HUDEP-2 (cell line): Measurements from ENCODE around the gene CHADL.
"Not testable (repeated sequence)": the region's sequence is repeated elsewhere in the genome, so short reads cannot be mapped to it uniquely, and the experiment has no call there.

Source experiments
- DNase-seq, 76 experiments: peaks; one replicate each; lab custom pipeline; 2025; ENCODE audit not compliant: unreplicated experiment in 76 of 76; lab: John Stamatoyannopoulos, UW

CHADL gene, protein sequence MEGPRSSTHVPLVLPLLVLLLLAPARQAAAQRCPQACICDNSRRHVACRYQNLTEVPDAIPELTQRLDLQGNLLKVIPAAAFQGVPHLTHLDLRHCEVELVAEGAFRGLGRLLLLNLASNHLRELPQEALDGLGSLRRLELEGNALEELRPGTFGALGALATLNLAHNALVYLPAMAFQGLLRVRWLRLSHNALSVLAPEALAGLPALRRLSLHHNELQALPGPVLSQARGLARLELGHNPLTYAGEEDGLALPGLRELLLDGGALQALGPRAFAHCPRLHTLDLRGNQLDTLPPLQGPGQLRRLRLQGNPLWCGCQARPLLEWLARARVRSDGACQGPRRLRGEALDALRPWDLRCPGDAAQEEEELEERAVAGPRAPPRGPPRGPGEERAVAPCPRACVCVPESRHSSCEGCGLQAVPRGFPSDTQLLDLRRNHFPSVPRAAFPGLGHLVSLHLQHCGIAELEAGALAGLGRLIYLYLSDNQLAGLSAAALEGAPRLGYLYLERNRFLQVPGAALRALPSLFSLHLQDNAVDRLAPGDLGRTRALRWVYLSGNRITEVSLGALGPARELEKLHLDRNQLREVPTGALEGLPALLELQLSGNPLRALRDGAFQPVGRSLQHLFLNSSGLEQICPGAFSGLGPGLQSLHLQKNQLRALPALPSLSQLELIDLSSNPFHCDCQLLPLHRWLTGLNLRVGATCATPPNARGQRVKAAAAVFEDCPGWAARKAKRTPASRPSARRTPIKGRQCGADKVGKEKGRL

DNA sequence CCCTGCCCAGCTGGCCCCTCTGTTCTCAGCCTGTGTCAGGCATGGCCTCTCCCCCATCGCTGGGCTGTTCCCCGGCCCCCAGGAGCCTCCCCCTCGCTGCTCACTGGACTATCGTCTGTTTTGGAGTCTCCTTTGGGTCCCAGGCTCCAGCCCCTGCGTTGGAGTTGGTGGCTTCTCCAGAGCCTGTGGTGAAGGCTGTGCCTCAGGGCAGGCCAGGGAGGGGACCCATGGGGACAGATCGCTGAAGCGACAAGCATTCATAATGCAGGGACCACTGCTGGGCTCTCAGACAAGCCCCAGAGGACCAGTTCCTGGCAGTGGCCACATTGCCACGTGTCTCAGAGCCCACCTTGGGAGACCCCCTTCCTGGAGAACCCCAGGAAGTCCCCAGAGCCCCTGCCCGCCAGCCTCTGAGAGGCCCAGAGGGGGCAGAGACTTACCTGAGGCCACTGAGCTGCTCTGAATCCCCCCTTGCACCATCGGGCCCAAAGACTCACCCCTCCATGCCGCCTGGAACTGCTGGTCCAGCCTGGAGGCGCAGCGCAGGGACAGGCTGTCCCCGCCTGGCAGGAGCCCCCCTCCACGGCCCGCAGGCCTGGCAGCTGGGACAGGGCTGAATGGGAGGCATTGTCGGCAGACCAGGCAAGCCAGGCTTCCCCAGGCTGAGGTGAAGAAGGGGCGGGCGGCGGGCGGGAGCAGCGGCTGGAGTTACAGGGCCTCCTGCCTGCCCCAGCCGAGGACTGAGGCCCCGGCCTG, at the start of gene CHADL:
Gene CHADL, minus strand, starts transcription at position 555 of the 756 bp plus-strand sequence. Its CDS starts 50 bp downstream, at position 505.
- DNase-seq = no peak

DNA sequence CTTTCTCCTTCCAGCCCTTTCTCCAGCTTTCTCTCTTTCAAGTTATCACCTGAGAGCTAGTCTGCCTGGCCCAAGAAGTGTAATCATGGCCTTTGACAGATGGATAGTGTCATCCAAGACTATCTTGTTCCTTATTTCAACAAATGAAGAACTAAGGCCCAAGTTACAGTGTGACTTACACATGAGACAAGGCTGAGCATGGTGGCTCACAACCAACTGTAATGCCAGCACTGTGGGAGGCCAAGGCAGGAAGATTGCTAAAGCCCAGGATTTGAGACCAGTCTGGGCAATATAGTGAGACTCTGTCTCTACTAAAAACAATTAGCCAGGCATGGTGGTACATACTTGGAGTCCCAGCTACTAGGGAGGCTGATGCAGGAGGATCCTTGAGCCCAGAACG, 48.9 kb upstream of the CHADL start:
- no peak for DNase-seq

DNA sequence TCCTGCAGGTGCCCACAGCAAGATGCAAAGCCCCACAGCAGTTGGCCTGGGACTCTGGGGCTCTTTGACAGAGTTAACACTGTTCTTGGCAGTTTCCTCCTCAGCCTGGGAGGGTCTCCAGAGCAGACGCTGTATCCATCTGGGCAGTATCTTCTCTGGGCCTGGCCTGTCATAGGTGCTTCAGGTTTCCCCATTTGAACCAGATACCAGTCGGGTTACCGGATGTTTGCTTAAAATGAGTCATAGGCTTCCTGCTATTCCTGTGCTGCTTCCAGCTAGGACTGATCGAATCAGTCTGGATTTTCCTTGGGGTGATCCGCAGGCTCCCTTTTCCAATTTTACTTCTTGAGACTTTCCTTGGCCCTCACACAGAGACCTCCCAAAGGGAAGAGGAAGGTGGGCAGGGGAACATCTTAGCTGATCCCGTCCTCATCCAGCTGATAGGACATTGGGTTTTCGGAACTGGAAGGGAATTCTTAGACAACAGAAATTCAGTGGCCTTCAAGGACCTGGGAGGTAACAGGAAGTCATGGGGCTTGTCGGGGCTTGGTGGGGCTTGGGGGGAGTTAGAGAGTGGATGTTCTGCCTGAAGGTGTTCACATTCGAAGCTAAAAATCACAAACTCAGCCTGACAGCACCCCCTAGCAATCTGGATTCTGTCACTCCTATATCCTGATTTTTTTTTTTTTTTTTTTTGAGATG, 47.7 kb upstream of the CHADL start:
- DNase-seq = no peak

DNA sequence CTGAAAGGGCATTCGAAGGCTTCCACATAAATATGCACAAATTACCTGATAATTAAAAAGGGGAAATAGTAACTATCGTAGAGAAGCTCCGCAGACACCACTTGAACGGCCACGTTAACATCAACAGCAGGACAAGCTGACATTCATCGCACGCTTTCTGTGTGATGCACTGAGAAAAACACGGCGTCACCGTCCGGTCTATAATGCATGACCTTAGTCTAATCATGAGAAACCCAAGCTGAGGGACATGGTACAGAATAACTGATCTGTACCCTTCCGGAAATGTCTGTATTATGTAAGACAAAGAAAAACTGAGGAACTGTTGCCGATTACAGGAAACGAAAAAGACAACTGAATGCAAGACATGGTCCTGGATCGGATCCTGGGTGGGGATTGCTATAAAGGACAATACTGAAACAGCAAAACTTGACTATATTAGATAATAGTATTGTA, 45.9 kb upstream of the CHADL start:
- peak in 19 of 76 experiments; percentile 13 to 70 (median 44) for DNase-seq

DNA sequence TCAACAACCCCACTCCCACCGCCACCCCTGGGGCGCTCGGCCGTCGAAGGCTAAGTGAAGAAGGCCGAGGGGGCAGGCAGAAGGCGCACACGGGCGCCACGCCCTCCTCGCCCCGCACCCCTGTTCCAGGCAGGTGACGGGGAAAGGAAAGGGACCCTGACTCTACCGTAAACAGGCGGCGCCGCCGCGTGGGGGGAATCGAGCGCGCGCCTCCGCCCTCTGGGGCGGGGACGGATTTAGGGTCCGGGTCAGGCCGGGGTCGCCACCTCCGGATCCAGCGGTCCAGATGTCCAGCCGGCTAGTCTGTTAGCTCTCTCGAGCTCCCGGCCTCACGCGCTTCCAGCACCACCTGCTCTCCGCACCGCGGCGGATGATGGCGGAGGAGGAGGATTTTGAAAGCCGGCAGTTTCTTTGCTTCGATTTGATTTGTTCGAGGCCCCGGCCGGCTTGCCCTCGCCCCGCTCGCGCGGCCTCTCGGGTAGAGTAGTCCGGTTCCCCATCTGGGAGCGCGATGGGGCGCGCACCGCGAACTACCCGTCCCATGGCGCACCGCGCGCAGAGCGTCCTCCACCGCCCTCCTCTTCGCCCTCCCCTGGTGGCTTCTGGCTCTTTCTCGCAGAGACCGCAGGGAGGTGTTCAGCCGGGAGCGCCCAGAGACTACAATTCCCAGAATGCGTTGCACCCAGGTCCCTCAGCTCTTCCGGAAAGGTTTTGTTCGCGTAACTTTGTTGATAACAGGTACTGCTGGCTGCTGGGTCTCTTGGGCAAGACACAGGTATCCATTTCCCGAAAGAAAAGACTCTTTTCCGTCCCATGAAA, 45.3 kb upstream of the CHADL start, which contains the start of gene RANGAP1:
Gene RANGAP1, minus strand, starts transcription at position 368 of the 819 bp plus-strand sequence. CDS start 5,143 bp downstream, outside the sequence.
- peak in 75 of 76 experiments; percentile 61 to 99 (median 96) for DNase-seq

DNA sequence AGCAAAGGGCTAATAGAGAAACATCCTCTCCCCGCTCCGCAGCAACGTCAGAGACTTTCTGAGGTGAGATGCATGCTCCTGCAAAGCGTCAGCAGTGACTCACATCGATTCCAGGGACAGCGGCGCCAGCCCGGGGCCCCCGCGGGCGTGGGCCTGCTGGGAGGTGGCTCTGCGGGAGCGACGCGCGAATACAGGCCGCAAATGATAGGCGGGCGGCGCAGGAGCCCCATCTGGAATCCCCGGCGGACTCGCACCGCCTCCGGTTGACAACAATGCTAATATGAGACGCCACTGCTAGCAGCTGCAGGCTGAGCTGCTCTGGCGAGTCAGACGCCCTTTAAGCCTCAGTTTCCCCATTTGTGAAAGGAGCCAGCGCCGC, 44.7 kb upstream of the CHADL start:
- peak in 71 of 76 experiments; percentile 17 to 84 (median 67) for DNase-seq

DNA sequence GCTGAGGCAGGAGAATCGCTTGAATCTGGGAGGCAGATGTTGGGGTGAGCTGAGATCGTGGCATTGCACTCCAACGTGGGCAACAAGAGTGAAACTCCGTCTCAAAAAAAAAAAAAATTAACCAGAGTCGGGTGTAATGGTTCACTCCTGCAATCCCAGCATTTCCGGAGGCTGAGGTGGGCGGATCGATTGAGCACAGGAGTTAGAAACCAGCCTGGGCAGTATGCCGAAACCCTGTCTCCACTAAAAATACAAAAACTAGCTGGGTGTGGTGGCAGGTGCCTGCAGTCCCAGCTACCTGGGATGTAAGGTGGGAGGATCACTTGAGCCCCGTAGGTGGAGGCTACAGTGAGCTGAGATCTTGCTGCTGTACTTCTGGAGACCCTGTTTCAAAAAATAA, 43.7 kb upstream of the CHADL start:
- no peak for DNase-seq

DNA sequence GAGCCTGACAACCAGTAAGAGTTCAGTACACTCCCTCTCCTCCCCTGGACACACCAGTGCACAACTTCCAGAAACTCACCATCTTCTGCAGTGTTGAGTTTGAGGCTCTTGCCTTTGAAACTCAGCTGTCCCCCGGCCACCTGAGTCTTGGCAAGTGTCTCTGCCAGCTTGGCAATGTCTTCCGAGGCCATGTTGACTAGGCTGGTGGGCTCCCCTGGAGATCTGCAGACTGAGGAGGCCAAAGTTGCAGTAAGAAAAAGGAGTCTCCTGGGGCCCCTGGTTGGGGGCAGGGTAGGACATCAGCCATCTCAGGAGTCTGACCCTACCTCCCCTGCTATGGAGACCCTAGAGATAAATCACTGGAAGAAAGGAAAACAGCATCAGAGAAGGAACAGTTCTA, 40.1 kb upstream of the CHADL start:
- no peak for DNase-seq

DNA sequence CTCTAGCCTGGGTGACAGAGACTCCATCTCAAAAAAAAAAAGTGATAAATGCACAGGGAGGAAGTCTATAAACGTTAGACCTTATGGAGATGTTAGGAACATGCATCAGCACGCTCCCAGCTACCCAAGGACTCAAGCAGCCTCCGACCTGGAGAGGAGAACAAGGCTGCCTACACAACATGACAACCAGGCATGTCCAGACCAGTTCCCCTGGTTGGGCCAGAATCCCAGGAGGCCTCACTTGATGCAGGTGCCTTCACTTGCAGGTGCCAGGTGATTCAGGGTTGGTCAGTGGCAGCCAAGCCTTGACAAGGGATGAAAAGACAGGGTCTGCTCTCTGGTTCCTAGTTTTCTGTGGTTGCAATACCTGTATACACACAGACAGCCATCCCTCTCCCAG, 39.3 kb upstream of the CHADL start:
- no peak for DNase-seq

DNA sequence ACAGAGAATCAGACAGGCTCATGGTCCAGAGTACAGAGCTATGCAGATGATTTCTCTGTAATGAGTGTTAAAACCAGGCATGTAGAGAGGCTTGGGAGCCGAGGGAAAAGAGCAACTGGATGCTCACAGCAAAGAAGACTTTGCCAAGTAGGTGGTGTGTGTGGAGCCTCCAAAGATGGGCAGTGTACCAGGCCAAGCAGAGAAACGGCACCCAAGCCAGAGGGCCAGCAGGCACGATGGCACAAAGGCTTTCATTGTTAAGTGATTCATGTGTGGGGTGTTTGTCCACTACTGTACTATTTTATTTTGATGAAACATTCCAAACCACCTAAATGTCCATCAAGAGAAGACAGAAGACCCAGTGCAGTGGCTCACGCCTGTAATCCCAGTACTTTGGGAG, 34.1 kb upstream of the CHADL start:
- no peak for DNase-seq

DNA sequence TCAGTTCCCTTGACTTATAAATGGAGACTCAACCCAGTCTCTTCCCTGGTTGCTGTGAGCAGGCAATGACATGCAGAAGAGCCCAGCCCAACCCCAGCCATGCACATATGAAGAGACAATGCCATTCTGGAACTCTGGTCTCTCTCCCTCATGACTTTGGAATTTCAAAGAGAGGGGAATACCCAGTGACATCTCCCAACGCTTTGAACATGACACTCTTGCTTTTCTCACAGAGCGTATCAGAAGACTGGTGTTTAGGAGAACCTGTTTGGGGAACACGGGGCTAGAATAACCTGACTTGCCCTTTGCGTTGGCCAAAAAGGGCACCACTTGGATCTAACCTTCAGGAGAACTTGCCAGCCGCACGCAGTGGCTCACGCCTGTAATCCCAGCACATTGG, 32.4 kb upstream of the CHADL start:
- DNase-seq = no peak

DNA sequence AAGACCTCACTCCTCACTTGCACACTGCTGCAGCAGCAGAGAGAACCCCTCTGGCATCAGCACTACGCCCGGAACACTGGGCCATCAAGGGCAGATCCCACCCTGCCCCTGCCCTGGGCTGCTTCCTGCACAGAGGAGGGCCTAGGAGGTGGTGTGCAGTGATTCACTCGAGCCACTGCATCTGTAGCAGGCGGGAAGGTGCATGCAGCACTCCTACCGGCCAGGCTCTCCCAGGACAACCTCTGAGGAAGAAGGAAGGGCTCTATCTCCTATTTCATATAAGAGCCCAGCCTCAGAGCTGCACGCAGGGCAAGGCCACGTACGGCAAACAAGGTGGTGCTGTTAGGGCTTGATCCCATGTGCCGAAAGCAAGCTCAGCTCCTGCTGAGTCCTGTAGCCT, 31.1 kb upstream of the CHADL start:
- no peak for DNase-seq

DNA sequence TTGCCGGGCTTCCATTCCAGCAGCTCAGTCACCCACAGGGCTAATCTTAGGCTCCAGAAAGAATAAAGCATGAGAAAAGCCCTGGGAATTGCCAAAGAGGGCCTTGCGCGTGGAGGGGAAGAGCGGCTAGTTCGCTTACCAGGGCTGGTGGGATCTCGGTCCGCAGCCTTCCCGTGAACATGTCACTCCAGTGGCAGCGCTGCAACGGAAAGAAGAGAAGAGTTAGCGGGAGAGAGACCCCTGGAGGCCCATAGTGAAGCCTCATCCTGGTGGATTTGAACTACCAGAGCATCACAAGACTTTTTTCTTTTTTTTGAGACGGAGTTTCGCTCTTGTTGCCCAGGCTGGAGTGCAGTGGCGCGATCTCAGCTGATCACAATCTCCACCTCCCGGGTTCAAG, 27.2 kb upstream of the CHADL start:
- DNase-seq = no peak

DNA sequence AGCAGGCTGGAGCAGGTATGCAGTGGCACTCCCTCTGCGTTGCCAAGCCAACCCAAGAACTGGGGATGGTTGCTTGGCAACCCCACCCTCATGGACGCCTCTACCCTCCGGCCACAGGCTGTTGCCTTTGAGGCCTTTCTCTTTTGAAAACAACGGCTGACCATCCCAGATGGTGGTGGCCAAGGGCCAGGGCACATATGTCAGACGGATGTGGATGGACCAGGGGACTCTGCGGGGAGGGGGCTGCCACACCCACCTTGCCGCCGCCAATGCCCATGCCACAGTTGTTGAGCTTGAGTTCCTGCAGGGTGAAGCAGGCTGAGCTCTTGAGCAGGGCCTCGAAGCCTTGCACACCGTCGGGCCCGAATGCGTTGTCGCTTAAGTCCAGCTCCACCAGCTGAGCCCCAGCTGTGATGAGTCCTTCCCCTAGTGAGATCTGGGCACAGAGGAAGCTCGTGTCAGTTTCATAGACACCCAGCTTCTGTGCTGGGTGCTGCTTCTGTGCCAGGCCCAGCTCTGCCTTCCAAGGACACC, 23.7 kb upstream of the CHADL start:
- DNase-seq = no peak

DNA sequence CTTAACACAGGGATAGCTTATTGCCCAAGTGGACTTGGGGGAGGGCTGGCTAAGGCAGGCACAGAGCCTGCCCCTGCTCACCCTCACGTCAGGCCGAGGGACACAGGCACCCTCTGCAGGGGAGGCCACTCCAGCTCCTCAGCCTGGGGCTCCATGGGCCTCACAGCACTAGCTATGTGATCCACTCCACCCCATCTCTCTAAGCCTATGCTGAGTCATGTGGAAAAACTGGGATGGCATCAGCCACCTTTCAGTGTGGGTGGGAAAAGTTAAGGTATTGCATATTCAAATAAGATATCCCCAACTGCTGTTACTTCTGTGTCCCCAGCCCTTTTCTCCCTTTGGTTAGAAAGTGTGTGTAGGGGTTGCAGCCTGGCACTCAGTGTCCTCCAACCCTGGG, 23.0 kb upstream of the CHADL start:
- no peak for DNase-seq

DNA sequence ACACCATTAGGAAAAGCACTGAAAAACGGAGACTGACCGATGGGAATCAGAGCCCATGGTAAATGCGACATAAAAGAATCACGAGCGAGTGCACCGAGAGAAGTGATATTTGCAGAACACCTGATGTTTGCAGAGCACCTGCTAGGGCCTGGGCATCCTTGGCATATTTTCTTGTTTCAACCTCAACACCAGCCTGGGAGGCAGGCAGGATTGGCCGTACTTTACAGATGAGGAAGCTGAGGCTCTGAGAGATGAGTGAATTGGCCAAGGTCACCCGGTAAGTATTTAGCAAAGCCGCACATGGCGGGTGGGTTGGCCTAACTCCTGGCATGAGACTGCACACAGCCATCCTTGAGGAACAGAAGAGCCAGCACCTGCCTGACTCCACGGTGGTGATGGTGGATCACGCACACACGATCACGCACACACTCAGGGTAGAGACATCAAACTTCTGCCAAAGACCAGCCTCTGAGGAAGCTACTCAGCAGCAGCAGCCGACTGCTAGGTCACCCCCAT, 21.6 kb upstream of the CHADL start:
- DNase-seq = no peak

DNA sequence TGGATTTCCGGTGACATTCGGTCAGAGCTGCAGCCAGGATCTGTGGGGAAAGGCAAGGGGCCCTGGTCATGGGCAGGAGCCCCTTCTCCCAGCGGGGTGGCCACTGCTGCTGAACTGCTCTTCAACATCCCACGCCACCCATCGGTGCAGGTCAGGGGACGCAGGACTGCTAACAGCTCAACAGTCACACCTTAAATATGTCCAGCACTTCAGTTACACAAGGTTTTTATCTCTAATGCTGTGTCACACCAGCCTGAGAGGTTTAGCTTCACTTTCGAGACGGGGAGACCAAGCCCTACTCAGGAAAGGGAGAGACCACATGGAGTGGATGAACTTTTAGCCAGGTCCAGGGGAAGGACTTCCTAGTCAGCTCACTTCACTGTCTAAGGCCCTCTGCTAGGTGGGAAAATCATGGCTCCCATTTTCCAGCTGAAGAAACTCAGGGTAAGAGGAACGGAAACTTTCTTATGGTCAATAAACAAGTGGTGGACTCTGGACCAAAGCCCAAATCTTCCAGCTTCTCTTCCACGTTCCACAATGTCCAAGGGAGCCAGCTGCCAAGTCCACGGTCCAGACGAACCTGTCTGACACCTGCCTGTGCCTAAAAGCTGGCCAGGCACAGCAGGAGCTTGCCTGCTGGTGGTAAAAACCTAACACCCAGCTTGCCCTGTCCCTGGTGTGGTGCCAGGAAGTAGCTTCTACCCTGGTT, 21.0 kb upstream of the CHADL start:
- DNase-seq = no peak

DNA sequence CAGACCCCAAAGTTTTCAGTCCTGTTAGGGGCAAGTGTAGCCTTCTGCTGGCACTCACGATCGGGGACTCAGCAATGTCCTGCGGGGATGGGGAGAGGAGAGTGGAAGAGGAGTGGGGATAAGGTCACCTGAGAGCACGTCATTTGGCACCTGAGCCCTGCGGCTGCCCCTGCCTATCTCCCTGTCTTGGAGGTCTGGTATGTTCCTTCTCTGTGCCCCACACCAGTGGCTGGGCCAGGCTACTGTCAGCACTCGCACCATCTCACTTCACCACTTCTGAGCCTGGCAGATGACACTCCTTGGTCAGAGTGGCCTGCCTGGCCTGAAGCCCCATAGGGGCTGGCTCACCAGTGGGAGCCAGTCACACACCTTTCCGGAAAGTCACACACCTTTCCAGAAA, 20.1 kb upstream of the CHADL start:
- DNase-seq = no peak

DNA sequence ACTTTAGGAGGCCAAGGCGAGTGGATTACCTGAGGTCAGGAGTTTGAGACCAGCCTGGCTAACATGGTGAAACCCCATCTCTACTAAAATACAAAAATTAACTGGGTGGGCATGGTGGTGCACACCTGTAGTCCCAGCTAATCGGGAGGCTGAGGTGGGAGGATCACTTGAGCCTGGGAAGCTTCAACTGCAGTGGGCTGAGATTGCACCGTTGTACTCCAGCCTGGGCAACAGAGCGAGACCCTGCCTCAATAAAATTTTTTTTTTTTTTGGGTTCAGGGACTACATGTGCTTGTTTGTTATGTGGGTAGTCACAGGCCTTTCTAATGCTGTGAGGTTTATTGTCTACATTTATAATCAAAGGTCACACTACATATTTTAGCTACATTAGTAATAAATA, 19.0 kb upstream of the CHADL start:
- not testable (repeated sequence) for DNase-seq
